H1 (cell line): ENCODE results near the gene PIP5K1C. TPM values are rescaled to one million over a fixed set of nuclear protein-coding genes. Genes with fewer than 3 reads are reported as not detected.

Experiments used
- ASH2L ChIP-seq: fragments of 200-600, 300-600 bp; sonication (generic); IDR thresholded peaks from one replicate; pipeline ENCODE4 v1.7.1; 2017; ENCODE audit warnings: low read length
- BRCA1 ChIP-seq: IDR thresholded peaks from 2 replicates; pipeline ENCODE4 v1.6.1; 2012; ENCODE audit warnings: low read depth, low read length, improper control_type of control experiment
- CBX8 ChIP-seq: fragments of 300-800, 300-1000 bp; sonication (generic); IDR thresholded peaks from 2 replicates; pipeline ENCODE4 v1.7.1; 2016; ENCODE audit warnings: low read depth, low read length, borderline replicate concordance
- CHD2 ChIP-seq: IDR thresholded peaks from 2 replicates; pipeline ENCODE4 v1.6.1; 2012; ENCODE audit warnings: low read length, improper control_type of control experiment
- FOSL1 ChIP-seq: IDR thresholded peaks from 2 replicates; pipeline ENCODE4 v1.6.1; 2011; ENCODE audit warnings: mild to moderate bottlenecking, low read depth, low read length, moderate library complexity; ENCODE audit not compliant: insufficient read depth
- KDM1A ChIP-seq: fragments of 200-600, 300-600 bp; sonication (generic); IDR thresholded peaks from 2 replicates; pipeline ENCODE4 v1.7.1; 2016; ENCODE audit warnings: mild to moderate bottlenecking, low read length, borderline replicate concordance
- RAD21 ChIP-seq, 2 experiments: IDR thresholded peaks in 1 of 2; conservative IDR thresholded peaks in 1 of 2; 2 replicates each; pipeline ENCODE4 v1.6.1; 2011; ENCODE audit warnings: low read depth in 2 of 2, low read length in 2 of 2, improper control_type of control experiment in 1 of 2, inconsistent platforms in 1 of 2, mild to moderate bottlenecking in 1 of 2, moderate library complexity in 1 of 2
- RNF2 ChIP-seq: fragments of 200-900, 300-1000 bp; sonication (generic); IDR thresholded peaks from 2 replicates; pipeline ENCODE4 v1.7.1; 2016; ENCODE audit warnings: borderline replicate concordance, low read depth, mild to moderate bottlenecking, antibody characterized with exemption, low read length; ENCODE audit not compliant: poor library complexity, severe bottlenecking; ENCODE audit errors: missing control alignments
- TAF1 ChIP-seq: IDR thresholded peaks from 2 replicates; pipeline ENCODE4 v1.6.1; 2011; ENCODE audit warnings: mild to moderate bottlenecking, low read depth, low read length
- polyA plus RNA-seq, 7 experiments: library from polyadenylated mRNA; depleted of rRNA in 3 of 7; stranded (reverse) in 5 of 7; unstranded in 2 of 7; fragments of >200 nt in 5 of 7; fragments of 200-250 nt in 2 of 7; gene quantifications; 1 replicate in 5 of 7; 2 replicates in 1 of 7; 4 replicates in 1 of 7; pipeline versions ENCODE4 v1.2.1 to v1.2.3, GENCODE V29; 2011 to 2013; ENCODE audit warnings: missing spikeins in 2 of 7, mixed read lengths in 2 of 7
- total RNA-seq: library from RNA; stranded (reverse); fragmentation: NEBNext Ultra II Directional; extraction: Animal tissue kit (Norgen Biotek cat#: 25700); gene quantifications from 2 replicates; pipeline ENCODE4 v1.2.1, GENCODE V29; 2021
- TF ChIP-seq, protein P1 (sequence below): fragments of 300-600 bp; sonication (generic); IDR thresholded peaks from 2 replicates; pipeline ENCODE4 v1.7.1; 2012; ENCODE audit warnings: low read length, moderate library complexity, mild to moderate bottlenecking, inconsistent platforms; ENCODE audit not compliant: insufficient replicate concordance

The PIP5K1C gene
- total and polyA plus RNA-seq, 2 of the 8 experiments (the other 6 are each of a cell fraction or from before 2014, with no cell fraction given), result 10.6 to 32.9 TPM

DNA sequence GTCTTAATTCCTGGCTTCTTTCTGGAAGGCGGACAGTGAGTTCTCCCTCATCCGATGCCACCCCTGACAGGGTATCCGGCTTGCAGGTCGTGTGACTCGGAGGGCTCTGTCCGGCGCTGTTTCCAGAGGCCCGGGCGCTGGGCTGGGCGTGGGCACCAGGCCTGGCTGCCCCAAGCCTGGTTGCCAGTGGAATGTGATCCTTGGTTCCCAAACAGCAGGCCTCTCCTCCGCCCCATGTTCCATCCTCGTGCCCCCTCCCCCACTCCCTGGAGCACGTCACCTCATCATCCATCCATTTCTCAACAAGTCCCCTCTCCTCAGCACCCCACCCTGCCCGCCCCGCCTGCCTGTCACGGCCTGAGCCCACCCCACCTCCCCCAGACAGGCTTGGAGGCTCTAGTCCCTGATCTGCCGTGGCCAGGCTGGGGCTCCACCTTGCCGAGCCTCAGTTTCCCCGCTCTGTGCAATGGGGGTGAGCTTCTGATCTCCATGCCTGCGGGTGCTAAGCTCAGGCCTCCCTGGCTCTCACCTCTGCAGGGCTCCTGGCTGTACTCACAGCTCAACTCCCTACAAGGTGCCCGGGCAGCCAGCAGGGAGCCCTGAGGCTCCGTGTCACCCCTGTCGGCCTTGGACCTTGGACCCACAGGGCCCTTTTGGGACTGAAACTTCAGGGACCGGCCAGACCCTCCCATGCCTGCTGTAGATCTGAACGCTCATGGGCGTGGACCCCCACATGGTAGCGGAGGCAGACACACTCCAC is 95.9 kb downstream of the PIP5K1C start (continued):
- TF ChIP-seq CBX8 (no peak), KDM1A (no peak), TAF1 (no peak), FOSL1 (no peak), ASH2L (no peak), RNF2 (no peak), RAD21 (IDR thresholded peaks at IDR 0.05 in 1 of 2, conservative IDR thresholded peaks at IDR 0.05 in 1 of 2; ENCODE audit: low read depth in 2 of 2, low read length in 2 of 2) (no peak), CHD2 (no peak), BRCA1 (no peak)
- TF ChIP-seq, protein P1, sequence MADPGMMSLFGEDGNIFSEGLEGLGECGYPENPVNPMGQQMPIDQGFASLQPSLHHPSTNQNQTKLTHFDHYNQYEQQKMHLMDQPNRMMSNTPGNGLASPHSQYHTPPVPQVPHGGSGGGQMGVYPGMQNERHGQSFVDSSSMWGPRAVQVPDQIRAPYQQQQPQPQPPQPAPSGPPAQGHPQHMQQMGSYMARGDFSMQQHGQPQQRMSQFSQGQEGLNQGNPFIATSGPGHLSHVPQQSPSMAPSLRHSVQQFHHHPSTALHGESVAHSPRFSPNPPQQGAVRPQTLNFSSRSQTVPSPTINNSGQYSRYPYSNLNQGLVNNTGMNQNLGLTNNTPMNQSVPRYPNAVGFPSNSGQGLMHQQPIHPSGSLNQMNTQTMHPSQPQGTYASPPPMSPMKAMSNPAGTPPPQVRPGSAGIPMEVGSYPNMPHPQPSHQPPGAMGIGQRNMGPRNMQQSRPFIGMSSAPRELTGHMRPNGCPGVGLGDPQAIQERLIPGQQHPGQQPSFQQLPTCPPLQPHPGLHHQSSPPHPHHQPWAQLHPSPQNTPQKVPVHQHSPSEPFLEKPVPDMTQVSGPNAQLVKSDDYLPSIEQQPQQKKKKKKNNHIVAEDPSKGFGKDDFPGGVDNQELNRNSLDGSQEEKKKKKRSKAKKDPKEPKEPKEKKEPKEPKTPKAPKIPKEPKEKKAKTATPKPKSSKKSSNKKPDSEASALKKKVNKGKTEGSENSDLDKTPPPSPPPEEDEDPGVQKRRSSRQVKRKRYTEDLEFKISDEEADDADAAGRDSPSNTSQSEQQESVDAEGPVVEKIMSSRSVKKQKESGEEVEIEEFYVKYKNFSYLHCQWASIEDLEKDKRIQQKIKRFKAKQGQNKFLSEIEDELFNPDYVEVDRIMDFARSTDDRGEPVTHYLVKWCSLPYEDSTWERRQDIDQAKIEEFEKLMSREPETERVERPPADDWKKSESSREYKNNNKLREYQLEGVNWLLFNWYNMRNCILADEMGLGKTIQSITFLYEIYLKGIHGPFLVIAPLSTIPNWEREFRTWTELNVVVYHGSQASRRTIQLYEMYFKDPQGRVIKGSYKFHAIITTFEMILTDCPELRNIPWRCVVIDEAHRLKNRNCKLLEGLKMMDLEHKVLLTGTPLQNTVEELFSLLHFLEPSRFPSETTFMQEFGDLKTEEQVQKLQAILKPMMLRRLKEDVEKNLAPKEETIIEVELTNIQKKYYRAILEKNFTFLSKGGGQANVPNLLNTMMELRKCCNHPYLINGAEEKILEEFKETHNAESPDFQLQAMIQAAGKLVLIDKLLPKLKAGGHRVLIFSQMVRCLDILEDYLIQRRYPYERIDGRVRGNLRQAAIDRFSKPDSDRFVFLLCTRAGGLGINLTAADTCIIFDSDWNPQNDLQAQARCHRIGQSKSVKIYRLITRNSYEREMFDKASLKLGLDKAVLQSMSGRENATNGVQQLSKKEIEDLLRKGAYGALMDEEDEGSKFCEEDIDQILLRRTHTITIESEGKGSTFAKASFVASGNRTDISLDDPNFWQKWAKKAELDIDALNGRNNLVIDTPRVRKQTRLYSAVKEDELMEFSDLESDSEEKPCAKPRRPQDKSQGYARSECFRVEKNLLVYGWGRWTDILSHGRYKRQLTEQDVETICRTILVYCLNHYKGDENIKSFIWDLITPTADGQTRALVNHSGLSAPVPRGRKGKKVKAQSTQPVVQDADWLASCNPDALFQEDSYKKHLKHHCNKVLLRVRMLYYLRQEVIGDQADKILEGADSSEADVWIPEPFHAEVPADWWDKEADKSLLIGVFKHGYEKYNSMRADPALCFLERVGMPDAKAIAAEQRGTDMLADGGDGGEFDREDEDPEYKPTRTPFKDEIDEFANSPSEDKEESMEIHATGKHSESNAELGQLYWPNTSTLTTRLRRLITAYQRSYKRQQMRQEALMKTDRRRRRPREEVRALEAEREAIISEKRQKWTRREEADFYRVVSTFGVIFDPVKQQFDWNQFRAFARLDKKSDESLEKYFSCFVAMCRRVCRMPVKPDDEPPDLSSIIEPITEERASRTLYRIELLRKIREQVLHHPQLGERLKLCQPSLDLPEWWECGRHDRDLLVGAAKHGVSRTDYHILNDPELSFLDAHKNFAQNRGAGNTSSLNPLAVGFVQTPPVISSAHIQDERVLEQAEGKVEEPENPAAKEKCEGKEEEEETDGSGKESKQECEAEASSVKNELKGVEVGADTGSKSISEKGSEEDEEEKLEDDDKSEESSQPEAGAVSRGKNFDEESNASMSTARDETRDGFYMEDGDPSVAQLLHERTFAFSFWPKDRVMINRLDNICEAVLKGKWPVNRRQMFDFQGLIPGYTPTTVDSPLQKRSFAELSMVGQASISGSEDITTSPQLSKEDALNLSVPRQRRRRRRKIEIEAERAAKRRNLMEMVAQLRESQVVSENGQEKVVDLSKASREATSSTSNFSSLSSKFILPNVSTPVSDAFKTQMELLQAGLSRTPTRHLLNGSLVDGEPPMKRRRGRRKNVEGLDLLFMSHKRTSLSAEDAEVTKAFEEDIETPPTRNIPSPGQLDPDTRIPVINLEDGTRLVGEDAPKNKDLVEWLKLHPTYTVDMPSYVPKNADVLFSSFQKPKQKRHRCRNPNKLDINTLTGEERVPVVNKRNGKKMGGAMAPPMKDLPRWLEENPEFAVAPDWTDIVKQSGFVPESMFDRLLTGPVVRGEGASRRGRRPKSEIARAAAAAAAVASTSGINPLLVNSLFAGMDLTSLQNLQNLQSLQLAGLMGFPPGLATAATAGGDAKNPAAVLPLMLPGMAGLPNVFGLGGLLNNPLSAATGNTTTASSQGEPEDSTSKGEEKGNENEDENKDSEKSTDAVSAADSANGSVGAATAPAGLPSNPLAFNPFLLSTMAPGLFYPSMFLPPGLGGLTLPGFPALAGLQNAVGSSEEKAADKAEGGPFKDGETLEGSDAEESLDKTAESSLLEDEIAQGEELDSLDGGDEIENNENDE, result no peak
- TF ChIP-seq, all 59 proteins: peak for 0
